ENCODE results near the gene APOBEC3C. TPM values are rescaled to one million over a fixed set of nuclear protein-coding genes. Genes with fewer than 3 reads are reported as not detected.
"Not testable (repeated sequence)": the region's sequence is repeated elsewhere in the genome, so short reads cannot be mapped to it uniquely, and the experiment has no call there.

The APOBEC3C gene
- total RNA-seq, 2 experiments from 2014 or later: 13.9 to 14.8 TPM

DNA sequence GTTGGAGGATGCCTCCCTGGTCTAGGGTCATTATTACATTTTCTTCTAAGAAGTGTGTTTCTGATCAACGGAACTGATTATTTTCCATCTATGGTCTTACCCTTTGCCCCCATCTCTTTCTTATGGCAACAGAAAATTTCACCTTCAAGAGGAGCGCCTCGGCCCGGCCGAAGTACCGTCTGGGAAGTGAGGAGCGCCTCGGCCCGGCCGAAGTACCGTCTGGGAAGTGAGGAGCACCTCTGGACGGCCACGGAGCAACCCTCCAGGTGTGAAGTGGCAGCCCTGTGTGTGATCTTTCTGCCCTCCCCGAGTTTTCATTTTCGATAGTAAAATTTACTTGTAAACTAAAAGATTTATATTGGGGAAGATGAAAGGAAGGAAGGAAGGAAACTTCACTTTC lies 3.1 kb upstream of the APOBEC3C start:
- no peaks in the 10 kb centered on the region for H3K27me3 ChIP-seq (ENCODE audit: control insufficient read depth in 1 of 2, insufficient read depth in 2 of 2, low read length in 2 of 2)
- no peaks in the 10 kb centered on the region for H3K36me3 ChIP-seq (ENCODE audit: insufficient read depth, low read length)
- TF ChIP-seq, protein P1, sequence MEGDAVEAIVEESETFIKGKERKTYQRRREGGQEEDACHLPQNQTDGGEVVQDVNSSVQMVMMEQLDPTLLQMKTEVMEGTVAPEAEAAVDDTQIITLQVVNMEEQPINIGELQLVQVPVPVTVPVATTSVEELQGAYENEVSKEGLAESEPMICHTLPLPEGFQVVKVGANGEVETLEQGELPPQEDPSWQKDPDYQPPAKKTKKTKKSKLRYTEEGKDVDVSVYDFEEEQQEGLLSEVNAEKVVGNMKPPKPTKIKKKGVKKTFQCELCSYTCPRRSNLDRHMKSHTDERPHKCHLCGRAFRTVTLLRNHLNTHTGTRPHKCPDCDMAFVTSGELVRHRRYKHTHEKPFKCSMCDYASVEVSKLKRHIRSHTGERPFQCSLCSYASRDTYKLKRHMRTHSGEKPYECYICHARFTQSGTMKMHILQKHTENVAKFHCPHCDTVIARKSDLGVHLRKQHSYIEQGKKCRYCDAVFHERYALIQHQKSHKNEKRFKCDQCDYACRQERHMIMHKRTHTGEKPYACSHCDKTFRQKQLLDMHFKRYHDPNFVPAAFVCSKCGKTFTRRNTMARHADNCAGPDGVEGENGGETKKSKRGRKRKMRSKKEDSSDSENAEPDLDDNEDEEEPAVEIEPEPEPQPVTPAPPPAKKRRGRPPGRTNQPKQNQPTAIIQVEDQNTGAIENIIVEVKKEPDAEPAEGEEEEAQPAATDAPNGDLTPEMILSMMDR (IDR thresholded peaks at IDR 0.05): no peak
- peaks cover 35% of the 10 kb centered on the region for H3K4me1 Mint-ChIP-seq (ENCODE audit: low read depth)
- no peak overlapping the region for H3K4me3 ChIP-seq (ENCODE audit: low read length)
- no peak for ATAC-seq (ENCODE audit: poor library complexity)
- H3K4me1 ChIP-seq (ENCODE audit: insufficient read depth, low read length): peaks cover 37% of the 10 kb centered on the region
- no peak overlapping the region for H3K4me3 Mint-ChIP-seq
- CTCF ChIA-PET: no interaction called here
- POLR2A ChIA-PET: interaction anchor here (0.7 kb wide), 1 partner anchor 309 kb away, joined by 3 read pairs; the partner anchor contains the start of gene RPL3
- no peaks in the 10 kb centered on the region for H3K27me3 Mint-ChIP-seq
- DNase-seq: no peak
- no peaks in the 10 kb centered on the region for H3K9me3 Mint-ChIP-seq
- no peak overlapping the region for H3K27ac ChIP-seq (ENCODE audit: low read depth in 1 of 2, low read length in 2 of 2)
- no peaks in the 10 kb centered on the region for H3K36me3 Mint-ChIP-seq (ENCODE audit: low read depth)
- H3K27ac Mint-ChIP-seq: no peak overlapping the region
- intact Hi-C loops (cut with DNase I, micrococcal nuclease): no loop called here
- no peaks in the 10 kb centered on the region for H3K9me3 ChIP-seq (ENCODE audit: control insufficient read depth in 1 of 2, insufficient read depth in 1 of 2, low read length in 2 of 2)

DNA sequence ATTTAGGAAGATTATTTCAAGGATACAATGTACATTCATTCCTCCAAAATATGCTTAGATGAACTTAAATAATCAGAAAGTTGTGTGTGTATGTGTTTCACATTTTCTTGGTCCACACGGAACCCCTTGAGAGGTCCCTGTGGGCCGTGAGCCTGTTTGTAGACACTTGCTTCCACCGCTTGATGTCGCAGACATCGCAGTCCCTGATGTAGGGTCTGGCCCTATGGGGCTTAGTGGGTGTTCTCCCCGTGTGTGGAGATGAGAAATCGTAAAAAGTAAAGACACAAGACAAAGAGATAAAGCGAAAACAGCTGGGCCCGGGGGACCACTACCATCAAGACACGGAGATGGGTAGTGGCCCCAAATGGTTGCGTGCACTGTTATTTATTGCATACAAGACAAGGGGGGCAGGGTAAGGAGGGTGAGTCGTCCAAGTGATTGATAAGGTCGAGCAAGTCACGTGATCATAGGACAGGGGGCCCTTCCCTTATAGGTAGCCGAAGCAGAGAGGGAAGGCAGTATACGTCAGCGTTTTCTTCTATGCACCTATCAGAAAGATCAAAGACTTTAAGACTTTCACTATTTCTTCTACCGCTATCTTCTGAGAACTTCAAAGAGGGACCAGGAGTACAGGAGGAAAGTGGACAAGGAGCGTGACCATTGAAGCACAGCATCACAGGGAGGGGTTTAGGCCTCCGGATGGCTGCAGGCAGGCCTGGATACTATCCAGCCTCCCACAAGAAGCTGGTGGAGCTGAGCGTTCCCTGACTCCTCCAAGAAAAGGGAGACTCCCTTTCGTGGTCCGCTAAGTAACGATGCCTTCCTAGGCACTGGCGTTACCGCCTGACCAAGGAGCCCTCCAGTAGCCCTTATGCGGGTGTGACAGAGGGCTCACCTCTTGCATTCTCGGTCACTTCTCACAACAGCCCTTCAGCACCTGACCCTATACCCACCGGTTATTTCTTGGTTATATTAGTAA lies 1.2 kb upstream of the APOBEC3C start:
- no peaks in the 10 kb centered on the region for H3K9me3 ChIP-seq (ENCODE audit: control insufficient read depth in 1 of 2, insufficient read depth in 1 of 2, low read length in 2 of 2)
- peaks cover 4% of the 10 kb centered on the region for H3K36me3 ChIP-seq (ENCODE audit: insufficient read depth, low read length)
- CTCF ChIA-PET: interaction anchor here (1.0 to 2.1 kb wide), 2 partner anchors 10 to 304 kb away, joined by 3 to 10 read pairs; no protein-coding TSS in a partner anchor
- Mint-ChIP-seq H3K27me3 (no peaks in the 10 kb centered on the region), H3K4me1 (ENCODE audit: low read depth) (peaks cover 40% of the 10 kb centered on the region), H3K9me3 (no peaks in the 10 kb centered on the region), H3K27ac (peak overlapping the region; percentile 67), H3K4me3 (peak overlapping the region; percentile 75), H3K36me3 (ENCODE audit: low read depth) (no peaks in the 10 kb centered on the region)
- TF ChIP-seq, protein P1 (IDR thresholded peaks at IDR 0.05): no peak
- peaks cover 44% of the 10 kb centered on the region for H3K4me1 ChIP-seq (ENCODE audit: insufficient read depth, low read length)
- ATAC-seq (ENCODE audit: poor library complexity) (no peak), DNase-seq (peak in 1 of 14 experiments; percentile 30)
- no peaks in the 10 kb centered on the region for H3K27me3 ChIP-seq (ENCODE audit: control insufficient read depth in 1 of 2, insufficient read depth in 2 of 2, low read length in 2 of 2)
- intact Hi-C loops (cut with DNase I, micrococcal nuclease): no loop called here
- peak overlapping the region; percentile 75 for H3K4me3 ChIP-seq (ENCODE audit: low read length)
- POLR2A ChIA-PET: interaction anchor here (0.6 to 1.0 kb wide), 2 partner anchors 12 to 140 kb away, joined by 3 read pairs; partner anchors contain the start of gene CBX7
- H3K27ac ChIP-seq (ENCODE audit: low read depth in 1 of 2, low read length in 2 of 2): peak overlapping the region in 1 of 2 donors; percentile 70

DNA sequence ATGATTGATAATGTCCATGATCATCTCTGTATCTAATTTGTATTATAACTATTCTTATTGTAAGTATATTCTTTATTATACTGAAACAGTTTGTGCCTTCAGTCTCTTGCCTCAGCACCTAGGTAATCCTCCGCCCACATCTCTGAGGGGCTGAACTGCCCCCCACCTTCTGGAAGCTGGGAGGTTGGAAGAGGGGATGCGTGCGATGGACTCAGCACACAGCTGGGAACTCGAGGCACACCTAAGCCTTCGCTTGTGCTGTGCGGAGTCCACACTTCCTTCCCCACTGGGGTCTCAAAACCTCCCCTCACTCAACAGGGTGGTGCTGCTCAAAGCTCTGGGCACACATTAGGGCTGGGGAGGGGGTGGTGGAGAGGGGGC lies 506 bp upstream of the APOBEC3C start:
- peak overlapping the region; percentile 88 for H3K4me3 Mint-ChIP-seq
- H3K4me1 Mint-ChIP-seq (ENCODE audit: low read depth): peaks cover 40% of the 10 kb centered on the region
- Histone ChIP-seq H3K4me3 (ENCODE audit: low read length) (peak overlapping the region; percentile 75), H3K27ac (ENCODE audit: low read depth in 1 of 2, low read length in 2 of 2) (peak overlapping the region; percentile 65 to 70), H3K4me1 (ENCODE audit: insufficient read depth, low read length) (peaks cover 44% of the 10 kb centered on the region)
- H3K27me3 ChIP-seq (ENCODE audit: control insufficient read depth in 1 of 2, insufficient read depth in 2 of 2, low read length in 2 of 2); H3K9me3 Mint-ChIP-seq; intact Hi-C loops (cut with DNase I, micrococcal nuclease); DNase-seq; H3K9me3 ChIP-seq (ENCODE audit: control insufficient read depth in 1 of 2, insufficient read depth in 1 of 2, low read length in 2 of 2); ATAC-seq (ENCODE audit: poor library complexity); H3K36me3 ChIP-seq (ENCODE audit: insufficient read depth, low read length); H3K27me3 Mint-ChIP-seq; H3K36me3 Mint-ChIP-seq (ENCODE audit: low read depth): not testable (repeated sequence)
- H3K27ac Mint-ChIP-seq: peak overlapping the region; percentile 84
- CTCF ChIA-PET: interaction anchor here (1.0 to 2.1 kb wide), 2 partner anchors 10 to 303 kb away, joined by 3 to 10 read pairs; no protein-coding TSS in a partner anchor
- POLR2A ChIA-PET: interaction anchor here (0.6 to 1.0 kb wide), 2 partner anchors 11 to 139 kb away, joined by 3 read pairs; partner anchors contain the start of gene CBX7

DNA sequence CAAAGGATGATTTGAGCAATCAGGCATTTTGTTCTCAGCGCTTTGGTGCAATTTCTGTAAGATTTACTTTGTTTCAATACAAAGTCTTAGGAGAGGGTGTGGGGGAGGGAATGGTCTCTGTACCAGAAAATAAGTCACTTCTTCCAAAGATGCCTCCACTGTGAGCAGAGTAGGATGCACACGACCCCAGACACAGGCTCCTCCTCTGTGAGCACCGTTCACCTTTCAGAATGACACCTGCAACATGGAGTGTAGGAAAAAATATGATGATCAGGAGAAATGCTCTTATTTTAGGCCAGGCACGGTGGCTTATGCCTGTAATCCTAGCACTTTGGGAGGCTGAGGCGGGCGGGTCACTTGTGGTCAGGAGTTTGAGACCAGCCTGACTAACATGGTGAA lies 665 bp downstream of the APOBEC3C start:
- not testable (repeated sequence) for H3K27me3 ChIP-seq (ENCODE audit: control insufficient read depth in 1 of 2, insufficient read depth in 2 of 2, low read length in 2 of 2); ATAC-seq (ENCODE audit: poor library complexity); H3K27me3 Mint-ChIP-seq; H3K36me3 Mint-ChIP-seq (ENCODE audit: low read depth); H3K9me3 Mint-ChIP-seq; H3K9me3 ChIP-seq (ENCODE audit: control insufficient read depth in 1 of 2, insufficient read depth in 1 of 2, low read length in 2 of 2); DNase-seq
- H3K4me1 Mint-ChIP-seq (ENCODE audit: low read depth): peaks cover 47% of the 10 kb centered on the region
- ChIA-PET CTCF (interaction anchor here (0.7 to 2.1 kb wide), 2 partner anchors 12 to 146 kb away, joined by 3 to 10 read pairs; no protein-coding TSS in a partner anchor), POLR2A (interaction anchor here (0.6 kb wide), 1 partner anchor 508 kb away, joined by 3 read pairs; no protein-coding TSS in a partner anchor)
- peak overlapping the region; percentile 88 for H3K4me3 Mint-ChIP-seq
- H3K27ac Mint-ChIP-seq: peak overlapping the region; percentile 84
- peaks cover 50% of the 10 kb centered on the region for H3K4me1 ChIP-seq (ENCODE audit: insufficient read depth, low read length)
- H3K4me3 ChIP-seq (ENCODE audit: low read length): peak overlapping the region; percentile 75
- intact Hi-C loops (cut with DNase I, micrococcal nuclease): loop anchor here in 1 of 2 experiments (5.0 kb wide), 1 partner anchor 63 kb away; the partner anchor contains the start of gene APOBEC3G
- H3K36me3 ChIP-seq (ENCODE audit: insufficient read depth, low read length): peaks cover 10% of the 10 kb centered on the region
- H3K27ac ChIP-seq (ENCODE audit: low read depth in 1 of 2, low read length in 2 of 2): peak overlapping the region; percentile 65 to 70
